K562 (cell line): ENCODE results near the gene MAN2B1. TPM values are rescaled to one million over a fixed set of nuclear protein-coding genes. Genes with fewer than 3 reads are reported as not detected.
A peak's percentile ranks its signal among the peaks of the same experiment; 100 is the strongest.

Source experiments
- ARID3B ChIP-seq: fragments of 250-450 bp; sonication (Bioruptor Pico); IDR thresholded peaks from 2 replicates; pipeline ENCODE4 v1.4.0; 2020; ENCODE audit warnings: borderline replicate concordance
- ELF4 ChIP-seq: fragments of 450-650 bp; formaldehyde crosslinking; IDR thresholded peaks from 2 replicates; pipeline ENCODE4 v1.4.0; 2022; ENCODE audit warnings: missing genetic modification characterization
- ESRRB ChIP-seq: fragments of 250-450 bp; sonication (Bioruptor Pico); IDR thresholded peaks from 2 replicates; pipeline ENCODE4 v1.5.0; 2020; ENCODE audit warnings: mild to moderate bottlenecking, moderate library complexity, borderline replicate concordance
- IRF9 ChIP-seq: fragments of 450-650 bp; IDR thresholded peaks from 2 replicates; pipeline ENCODE4 v1.6.1; 2016; ENCODE audit warnings: missing biosample characterization, missing genetic modification characterization
- LEF1 ChIP-seq: fragments of 450-650 bp; IDR thresholded peaks from 2 replicates; pipeline ENCODE4 v1.6.1; 2016; ENCODE audit warnings: mild to moderate bottlenecking
- PCBP2 ChIP-seq: fragments of 200-400 bp; formaldehyde crosslinking; IDR thresholded peaks from 2 replicates; pipeline ENCODE4 v1.6.1; 2018; ENCODE audit warnings: low read length, low read depth, mild to moderate bottlenecking, moderate library complexity; ENCODE audit not compliant: poor library complexity, severe bottlenecking
- SRSF7 ChIP-seq: fragments of 200-400 bp; formaldehyde crosslinking; optimal IDR thresholded peaks from 2 replicates; pipeline ENCODE3; 2017; ENCODE audit warnings: mild to moderate bottlenecking, low read depth, low read length
- YBX1 ChIP-seq: fragments of 450-650 bp; IDR thresholded peaks from 2 replicates; pipeline ENCODE4 v1.7.1; 2016; ENCODE audit warnings: mild to moderate bottlenecking
- ZNF12 ChIP-seq: sonication (generic); formaldehyde crosslinking; IDR thresholded peaks from 2 replicates; pipeline ENCODE4 v1.4.0; 2020; ENCODE audit warnings: mild to moderate bottlenecking, missing genetic modification reagents
- ZNF140 ChIP-seq: fragments of 250-450 bp; sonication (Bioruptor Pico); IDR thresholded peaks from 2 replicates; pipeline ENCODE4 v1.8.0; 2021; ENCODE audit warnings: moderate library complexity, mild to moderate bottlenecking, inconsistent platforms
- polyA plus RNA-seq, 8 experiments: library from polyadenylated mRNA; depleted of rRNA in 4 of 8; stranded (reverse) in 5 of 8; unstranded in 3 of 8; fragments of >200 nt; fragmentation: Nextera tagmentation in 2 of 8; fragmentation: Illumina TruSeq in 1 of 8; extraction: Ambion mirVana in 2 of 8; extraction: Trizol in 1 of 8; gene quantifications; 2 replicates each; pipeline versions ENCODE4 v1.2.1 to v1.2.3, GENCODE V29; 2011 to 2014; ENCODE audit warnings: inconsistent platforms in 1 of 8, missing spikeins in 1 of 8
- total RNA-seq, 7 experiments: library from RNA; depleted of rRNA in 6 of 7; stranded (reverse); fragments of >200 nt in 6 of 7; fragmentation: Illumina TruSeq in 2 of 7; extraction: Trizol in 2 of 7; gene quantifications; 2 replicates each; pipeline versions ENCODE4 v1.2.1 to v1.2.3, GENCODE V29; 2011 to 2021; ENCODE audit warnings: low replicate concordance in 1 of 7
- TF ChIP-seq, protein P1 (sequence below), 2 experiments: fragments of 150-350 bp in 1 of 2; IDR thresholded peaks; 2 replicates each; pipeline ENCODE4 v1.6.1; 2012 to 2016; ENCODE audit warnings: low read depth in 2 of 2, low read length in 2 of 2, mild to moderate bottlenecking in 1 of 2, moderate library complexity in 1 of 2
- TF ChIP-seq, protein P2 (sequence below), 2 experiments: fragments of 450-650 bp in 1 of 2; sonication (generic) in 1 of 2; formaldehyde crosslinking in 1 of 2; IDR thresholded peaks in 1 of 2; conservative IDR thresholded peaks in 1 of 2; 2 replicates each; pipeline versions ENCODE4 v1.6.1 to v1.8.1; 2016 to 2023; ENCODE audit warnings: mild to moderate bottlenecking in 2 of 2, moderate library complexity in 2 of 2, inconsistent platforms in 1 of 2, missing genetic modification reagents in 1 of 2
- TF ChIP-seq, protein P3 (sequence below): sonication (generic); formaldehyde crosslinking; IDR thresholded peaks from 2 replicates; pipeline ENCODE4 v1.8.0; 2022; ENCODE audit warnings: mild to moderate bottlenecking, missing genetic modification reagents
- TF ChIP-seq, protein P4 (sequence below): fragments of 450-650 bp; formaldehyde crosslinking; IDR thresholded peaks from 2 replicates; pipeline ENCODE4 v1.4.0; 2020; ENCODE audit warnings: mild to moderate bottlenecking, moderate library complexity

The MAN2B1 gene
- total and polyA plus RNA-seq, 9 of the 15 experiments (the other 6 are each of a cell fraction or from before 2014, with no cell fraction given), result 0.59 to 33.8 (median 11.4) TPM

GRCh38 chr19:12681074-12681987 is 14.8 kb upstream of the MAN2B1 start, which contains the start of gene DHPS (continued):
- TF ChIP-seq ARID3B (CRISPR knock-in tag) (0 out of 2 replicates have a peak, but pooled peaks have one; percentile 53), ELF4 (CRISPR knock-in tag) (no peak; the same call in 1 of the 2 replicates), ESRRB (CRISPR knock-in tag) (no peak), YBX1 (no peak), IRF9 (tag) (no peak), PCBP2 (no peak), ZNF12 (CRISPR knock-in tag) (peak; percentile 85; the same call in 1 of the 2 replicates), SRSF7 (no peak), LEF1 (no peak; the same call in 1 of the 2 replicates), ZNF140 (CRISPR knock-in tag) (no peak)
- TF ChIP-seq, protein P1, sequence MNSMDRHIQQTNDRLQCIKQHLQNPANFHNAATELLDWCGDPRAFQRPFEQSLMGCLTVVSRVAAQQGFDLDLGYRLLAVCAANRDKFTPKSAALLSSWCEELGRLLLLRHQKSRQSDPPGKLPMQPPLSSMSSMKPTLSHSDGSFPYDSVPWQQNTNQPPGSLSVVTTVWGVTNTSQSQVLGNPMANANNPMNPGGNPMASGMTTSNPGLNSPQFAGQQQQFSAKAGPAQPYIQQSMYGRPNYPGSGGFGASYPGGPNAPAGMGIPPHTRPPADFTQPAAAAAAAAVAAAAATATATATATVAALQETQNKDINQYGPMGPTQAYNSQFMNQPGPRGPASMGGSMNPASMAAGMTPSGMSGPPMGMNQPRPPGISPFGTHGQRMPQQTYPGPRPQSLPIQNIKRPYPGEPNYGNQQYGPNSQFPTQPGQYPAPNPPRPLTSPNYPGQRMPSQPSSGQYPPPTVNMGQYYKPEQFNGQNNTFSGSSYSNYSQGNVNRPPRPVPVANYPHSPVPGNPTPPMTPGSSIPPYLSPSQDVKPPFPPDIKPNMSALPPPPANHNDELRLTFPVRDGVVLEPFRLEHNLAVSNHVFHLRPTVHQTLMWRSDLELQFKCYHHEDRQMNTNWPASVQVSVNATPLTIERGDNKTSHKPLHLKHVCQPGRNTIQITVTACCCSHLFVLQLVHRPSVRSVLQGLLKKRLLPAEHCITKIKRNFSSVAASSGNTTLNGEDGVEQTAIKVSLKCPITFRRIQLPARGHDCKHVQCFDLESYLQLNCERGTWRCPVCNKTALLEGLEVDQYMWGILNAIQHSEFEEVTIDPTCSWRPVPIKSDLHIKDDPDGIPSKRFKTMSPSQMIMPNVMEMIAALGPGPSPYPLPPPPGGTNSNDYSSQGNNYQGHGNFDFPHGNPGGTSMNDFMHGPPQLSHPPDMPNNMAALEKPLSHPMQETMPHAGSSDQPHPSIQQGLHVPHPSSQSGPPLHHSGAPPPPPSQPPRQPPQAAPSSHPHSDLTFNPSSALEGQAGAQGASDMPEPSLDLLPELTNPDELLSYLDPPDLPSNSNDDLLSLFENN (IDR thresholded peaks at IDR 0.05; ENCODE audit: low read depth in 2 of 2, low read length in 2 of 2), result no peak
- TF ChIP-seq, protein P2, sequence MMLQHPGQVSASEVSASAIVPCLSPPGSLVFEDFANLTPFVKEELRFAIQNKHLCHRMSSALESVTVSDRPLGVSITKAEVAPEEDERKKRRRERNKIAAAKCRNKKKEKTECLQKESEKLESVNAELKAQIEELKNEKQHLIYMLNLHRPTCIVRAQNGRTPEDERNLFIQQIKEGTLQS (IDR thresholded peaks at IDR 0.05), result no peak
- TF ChIP-seq, protein P2 (CRISPR knock-in tag; conservative IDR thresholded peaks at IDR 0.05), result peak; percentile 31; the same call in 1 of the 2 replicates
- TF ChIP-seq, protein P3, sequence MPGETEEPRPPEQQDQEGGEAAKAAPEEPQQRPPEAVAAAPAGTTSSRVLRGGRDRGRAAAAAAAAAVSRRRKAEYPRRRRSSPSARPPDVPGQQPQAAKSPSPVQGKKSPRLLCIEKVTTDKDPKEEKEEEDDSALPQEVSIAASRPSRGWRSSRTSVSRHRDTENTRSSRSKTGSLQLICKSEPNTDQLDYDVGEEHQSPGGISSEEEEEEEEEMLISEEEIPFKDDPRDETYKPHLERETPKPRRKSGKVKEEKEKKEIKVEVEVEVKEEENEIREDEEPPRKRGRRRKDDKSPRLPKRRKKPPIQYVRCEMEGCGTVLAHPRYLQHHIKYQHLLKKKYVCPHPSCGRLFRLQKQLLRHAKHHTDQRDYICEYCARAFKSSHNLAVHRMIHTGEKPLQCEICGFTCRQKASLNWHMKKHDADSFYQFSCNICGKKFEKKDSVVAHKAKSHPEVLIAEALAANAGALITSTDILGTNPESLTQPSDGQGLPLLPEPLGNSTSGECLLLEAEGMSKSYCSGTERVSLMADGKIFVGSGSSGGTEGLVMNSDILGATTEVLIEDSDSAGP (CRISPR knock-in tag), result no peak
- TF ChIP-seq, protein P4, sequence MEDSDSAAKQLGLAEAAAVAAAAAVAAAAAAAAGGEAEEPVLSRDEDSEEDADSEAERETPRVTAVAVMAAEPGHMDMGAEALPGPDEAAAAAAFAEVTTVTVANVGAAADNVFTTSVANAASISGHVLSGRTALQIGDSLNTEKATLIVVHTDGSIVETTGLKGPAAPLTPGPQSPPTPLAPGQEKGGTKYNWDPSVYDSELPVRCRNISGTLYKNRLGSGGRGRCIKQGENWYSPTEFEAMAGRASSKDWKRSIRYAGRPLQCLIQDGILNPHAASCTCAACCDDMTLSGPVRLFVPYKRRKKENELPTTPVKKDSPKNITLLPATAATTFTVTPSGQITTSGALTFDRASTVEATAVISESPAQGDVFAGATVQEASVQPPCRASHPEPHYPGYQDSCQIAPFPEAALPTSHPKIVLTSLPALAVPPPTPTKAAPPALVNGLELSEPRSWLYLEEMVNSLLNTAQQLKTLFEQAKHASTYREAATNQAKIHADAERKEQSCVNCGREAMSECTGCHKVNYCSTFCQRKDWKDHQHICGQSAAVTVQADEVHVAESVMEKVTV (CRISPR knock-in tag), result no peak
